ENCODE data around the gene INTS15.

INTS15 gene

DNA sequence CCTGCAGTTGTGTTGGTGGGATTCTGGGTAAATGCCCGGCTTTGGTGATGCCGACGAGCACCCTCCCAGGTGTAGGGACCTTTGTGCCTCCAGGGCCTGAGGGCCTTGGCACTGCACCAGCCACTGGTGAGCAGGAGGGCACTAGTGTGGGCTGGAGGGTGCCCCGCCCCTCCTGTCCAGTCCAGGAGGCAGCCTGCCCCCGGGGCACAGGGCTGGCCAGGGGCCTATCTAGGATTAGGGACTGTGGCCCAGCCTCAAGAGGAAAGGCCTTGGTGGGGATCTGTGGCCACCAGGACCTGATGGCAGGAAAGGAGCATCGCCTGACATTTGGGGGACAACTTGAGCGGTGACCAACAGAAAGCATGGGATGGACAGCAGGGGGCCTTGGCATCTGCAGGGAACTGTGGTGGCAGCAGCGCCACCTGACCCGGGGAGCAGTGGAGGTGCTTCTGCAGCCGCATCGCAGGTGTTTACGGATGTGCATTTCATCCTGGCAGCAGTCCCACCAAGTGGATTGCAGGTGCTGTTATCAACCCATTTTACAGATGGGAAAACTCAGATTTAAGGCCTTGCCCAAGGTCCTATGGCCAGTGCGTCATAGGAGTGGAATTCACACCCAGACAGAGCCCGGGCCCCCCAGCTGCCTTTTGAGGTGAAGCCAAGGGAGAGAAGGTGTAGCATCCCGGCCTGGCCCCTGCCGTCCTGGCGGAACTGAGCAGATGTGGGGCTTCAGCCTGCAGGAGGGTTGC is 58.4 kb downstream of the INTS15 start:
- no peak for DNase-seq (ENCODE audit: extremely low read depth, insufficient read length)
- TF ChIP-seq, protein P1, sequence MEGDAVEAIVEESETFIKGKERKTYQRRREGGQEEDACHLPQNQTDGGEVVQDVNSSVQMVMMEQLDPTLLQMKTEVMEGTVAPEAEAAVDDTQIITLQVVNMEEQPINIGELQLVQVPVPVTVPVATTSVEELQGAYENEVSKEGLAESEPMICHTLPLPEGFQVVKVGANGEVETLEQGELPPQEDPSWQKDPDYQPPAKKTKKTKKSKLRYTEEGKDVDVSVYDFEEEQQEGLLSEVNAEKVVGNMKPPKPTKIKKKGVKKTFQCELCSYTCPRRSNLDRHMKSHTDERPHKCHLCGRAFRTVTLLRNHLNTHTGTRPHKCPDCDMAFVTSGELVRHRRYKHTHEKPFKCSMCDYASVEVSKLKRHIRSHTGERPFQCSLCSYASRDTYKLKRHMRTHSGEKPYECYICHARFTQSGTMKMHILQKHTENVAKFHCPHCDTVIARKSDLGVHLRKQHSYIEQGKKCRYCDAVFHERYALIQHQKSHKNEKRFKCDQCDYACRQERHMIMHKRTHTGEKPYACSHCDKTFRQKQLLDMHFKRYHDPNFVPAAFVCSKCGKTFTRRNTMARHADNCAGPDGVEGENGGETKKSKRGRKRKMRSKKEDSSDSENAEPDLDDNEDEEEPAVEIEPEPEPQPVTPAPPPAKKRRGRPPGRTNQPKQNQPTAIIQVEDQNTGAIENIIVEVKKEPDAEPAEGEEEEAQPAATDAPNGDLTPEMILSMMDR (IDR thresholded peaks at IDR 0.05; ENCODE audit: insufficient read depth, low read length, poor library complexity, severe bottlenecking) = no peak
- Histone ChIP-seq H3K27me3 (replicated peaks; ENCODE audit: control insufficient read depth, insufficient read depth, low read length) (no peaks in the 10 kb centered on the region), H3K36me3 (ENCODE audit: control insufficient read depth, insufficient read depth, low read length) (peaks cover 58% of the 10 kb centered on the region), H3K4me3 (replicated peaks; ENCODE audit: low read depth, low read length) (no peak overlapping the region)

DNA sequence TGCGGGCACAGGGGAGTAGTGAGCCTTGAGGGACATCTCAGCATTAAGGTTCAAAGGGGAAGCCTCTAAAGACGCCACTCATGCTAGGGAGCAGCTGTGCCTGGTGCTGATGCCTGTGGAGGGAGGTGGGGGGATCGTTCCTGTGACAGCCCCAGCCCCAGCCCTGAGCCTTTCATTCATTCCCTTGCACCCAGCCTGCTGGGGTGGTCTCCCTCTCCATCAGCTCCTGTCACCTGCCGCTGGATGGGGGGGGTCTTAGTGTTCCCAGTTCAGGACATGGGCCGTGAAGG is 58.9 kb downstream of the INTS15 start:
- Histone ChIP-seq H3K27me3 (replicated peaks; ENCODE audit: control insufficient read depth, insufficient read depth, low read length) (no peaks in the 10 kb centered on the region), H3K36me3 (ENCODE audit: control insufficient read depth, insufficient read depth, low read length) (peaks cover 53% of the 10 kb centered on the region)

DNA sequence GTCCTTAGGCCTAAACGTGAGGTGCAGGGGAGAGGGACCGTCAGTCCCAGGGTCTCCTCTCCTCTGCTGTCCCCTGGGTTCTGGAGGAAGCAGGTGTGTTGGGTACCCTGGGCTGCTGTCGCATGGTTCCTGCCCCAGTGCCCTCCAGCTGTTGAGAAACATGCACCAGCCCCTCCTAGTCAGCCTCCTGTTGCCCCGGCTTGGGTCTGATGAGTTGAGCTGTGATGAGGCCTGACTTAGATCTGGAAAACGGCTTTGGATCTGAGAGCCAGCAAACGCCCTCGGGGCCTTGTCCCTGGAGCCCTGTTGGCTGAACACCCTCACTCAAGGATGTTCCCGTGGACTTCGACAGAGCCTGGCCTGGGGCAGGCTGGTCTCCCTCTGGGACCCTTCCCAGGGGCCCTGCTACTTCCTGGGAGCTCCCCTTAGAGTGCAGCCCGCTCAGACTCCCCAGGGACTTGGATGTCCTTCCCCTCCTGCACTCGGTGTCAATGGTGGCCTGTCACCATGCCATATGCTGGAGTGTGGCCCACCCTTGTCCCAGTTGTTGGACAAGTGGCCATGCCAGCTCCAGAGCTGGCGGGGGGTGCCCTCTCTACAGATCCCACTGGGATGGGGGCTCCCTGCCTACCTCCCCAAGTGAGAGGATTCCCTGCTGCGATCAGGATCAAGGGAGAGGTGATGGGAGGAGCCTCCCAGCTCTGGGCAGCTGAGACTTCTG is 59.6 kb downstream of the INTS15 start:
- no peak for DNase-seq (ENCODE audit: extremely low read depth, insufficient read length)
- TF ChIP-seq, protein P1 (IDR thresholded peaks at IDR 0.05; ENCODE audit: insufficient read depth, low read length, poor library complexity, severe bottlenecking) = no peak
- peaks cover 49% of the 10 kb centered on the region for H3K36me3 ChIP-seq (ENCODE audit: control insufficient read depth, insufficient read depth, low read length)

More for the DNA sequence above, 58.9 kb downstream of the INTS15 start:
- DNase-seq (ENCODE audit: extremely low read depth, insufficient read length) = no peak
- H3K4me3 ChIP-seq (replicated peaks; ENCODE audit: low read depth, low read length) = no peak overlapping the region
- TF ChIP-seq, protein P1 (IDR thresholded peaks at IDR 0.05; ENCODE audit: insufficient read depth, low read length, poor library complexity, severe bottlenecking) = no peak

DNA sequence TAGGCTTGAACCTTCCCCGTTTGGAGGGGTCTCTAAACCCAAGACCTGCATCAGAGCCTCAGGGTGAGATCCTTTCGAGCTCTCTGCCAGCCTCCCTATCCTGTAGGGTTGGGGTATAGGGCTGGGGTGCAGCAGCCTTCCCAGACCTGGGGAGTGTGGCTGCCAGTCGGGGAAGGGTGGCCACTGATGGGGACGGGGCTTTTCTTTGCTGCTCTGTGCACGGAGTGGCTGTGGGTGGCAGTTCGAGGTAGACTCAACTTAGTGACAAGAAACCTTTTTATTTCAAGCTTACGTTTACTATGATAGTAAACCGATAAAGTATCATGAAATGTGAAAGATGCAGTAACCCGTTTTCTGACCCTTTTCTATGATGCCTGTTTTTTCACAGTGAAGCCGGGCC is 60.3 kb downstream of the INTS15 start:
- Histone ChIP-seq H3K36me3 (ENCODE audit: control insufficient read depth, insufficient read depth, low read length) (peaks cover 43% of the 10 kb centered on the region), H3K4me3 (replicated peaks; ENCODE audit: low read depth, low read length) (no peak overlapping the region), H3K27me3 (replicated peaks; ENCODE audit: control insufficient read depth, insufficient read depth, low read length) (no peaks in the 10 kb centered on the region)
- TF ChIP-seq, protein P1 (IDR thresholded peaks at IDR 0.05; ENCODE audit: insufficient read depth, low read length, poor library complexity, severe bottlenecking) = no peak
- DNase-seq (ENCODE audit: extremely low read depth, insufficient read length) = no peak

More for the DNA sequence above, 59.6 kb downstream of the INTS15 start:
- Histone ChIP-seq H3K4me3 (replicated peaks; ENCODE audit: low read depth, low read length) (no peak overlapping the region), H3K27me3 (replicated peaks; ENCODE audit: control insufficient read depth, insufficient read depth, low read length) (no peaks in the 10 kb centered on the region)

DNA sequence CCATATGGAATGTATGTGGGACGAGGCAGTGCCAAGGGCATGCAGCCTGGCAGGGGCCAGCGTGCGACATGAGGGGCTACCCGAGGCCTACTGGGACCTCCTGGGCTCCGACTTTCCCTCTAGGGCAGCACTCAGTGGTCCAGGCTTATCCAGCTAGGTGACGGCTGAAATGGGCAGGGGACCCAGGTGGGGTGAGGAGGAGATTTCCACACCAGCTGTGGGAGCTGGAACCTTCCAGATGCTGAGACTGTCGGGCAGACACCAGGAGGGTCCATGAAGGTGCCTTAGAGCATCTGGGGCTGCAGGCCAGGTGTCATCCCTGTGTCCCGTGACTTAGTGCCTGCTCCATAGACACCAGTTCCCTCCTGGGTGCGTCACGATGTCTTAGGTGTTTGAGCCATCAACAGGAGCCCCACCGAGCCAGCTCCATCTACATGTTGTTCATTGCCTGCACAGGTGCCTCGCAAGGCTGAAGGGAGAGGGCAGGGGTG is 60.7 kb downstream of the INTS15 start:
- H3K27me3 ChIP-seq (replicated peaks; ENCODE audit: control insufficient read depth, insufficient read depth, low read length) = no peaks in the 10 kb centered on the region
- H3K4me3 ChIP-seq (replicated peaks; ENCODE audit: low read depth, low read length) = no peak overlapping the region
- no peak for DNase-seq (ENCODE audit: extremely low read depth, insufficient read length)
- TF ChIP-seq, protein P1 (IDR thresholded peaks at IDR 0.05; ENCODE audit: insufficient read depth, low read length, poor library complexity, severe bottlenecking) = no peak
- H3K36me3 ChIP-seq (ENCODE audit: control insufficient read depth, insufficient read depth, low read length) = peaks cover 44% of the 10 kb centered on the region
